Activated gamma-delta T cell (primary cell): Measurements from ENCODE around the gene METTL23.
"Not testable (repeated sequence)": the region's sequence is repeated elsewhere in the genome, so short reads cannot be mapped to it uniquely, and the experiment has no call there.

Experiments used
- DNase-seq: peaks from one replicate; lab custom pipeline; 2025; lab: John Stamatoyannopoulos, UW

METTL23 gene

GRCh38 chr17:76713765-76714164 is 12.9 kb upstream of the METTL23 start:
- no peak for DNase-seq

GRCh38 chr17:76714336-76714735 is 12.3 kb upstream of the METTL23 start:
- no peak for DNase-seq

GRCh38 chr17:76714822-76715495 is 11.7 kb upstream of the METTL23 start:
- no peak for DNase-seq

- DNase-seq, result no peak
Observed at GRCh38 chr17:76715496-76715830, 11.2 kb upstream of the METTL23 start.

- no peak for DNase-seq
Observed at GRCh38 chr17:76716146-76716838, 10.3 kb upstream of the METTL23 start.

GRCh38 chr17:76716839-76717215 is 9.8 kb upstream of the METTL23 start:
- no peak for DNase-seq

- no peak for DNase-seq
Observed at GRCh38 chr17:76718516-76718915, 8.1 kb upstream of the METTL23 start.

GRCh38 chr17:76720211-76720610 is 6.4 kb upstream of the METTL23 start:
- DNase-seq, result no peak

- no peak for DNase-seq
Observed at GRCh38 chr17:76720941-76721340, 5.7 kb upstream of the METTL23 start.

- no peak for DNase-seq
Observed at GRCh38 chr17:76721463-76721862, 5.2 kb upstream of the METTL23 start.

- no peak for DNase-seq
Observed at GRCh38 chr17:76722279-76722678, 4.4 kb upstream of the METTL23 start.

- DNase-seq, result not testable (repeated sequence)
Observed at GRCh38 chr17:76722977-76723376, 3.7 kb upstream of the METTL23 start.

GRCh38 chr17:76723812-76724211 is 2.8 kb upstream of the METTL23 start:
- no peak for DNase-seq

- DNase-seq, result peak; percentile 60
Observed at GRCh38 chr17:76725580-76726230, 934 bp upstream of the METTL23 start.

GRCh38 chr17:76726231-76726775 is 336 bp upstream of the METTL23 start, which contains the start of gene JMJD6:
Gene JMJD6, minus strand, starts transcription at chr17:76726606. Its CDS starts 131 bp downstream, at chr17:76726475.
- no peak for DNase-seq

- DNase-seq, result no peak
Observed at GRCh38 chr17:76727745-76728456, 1.3 kb downstream of the METTL23 start.

- not testable (repeated sequence) for DNase-seq
Observed at GRCh38 chr17:76731800-76732733, 5.4 kb downstream of the METTL23 start.

- no peak for DNase-seq
Observed at GRCh38 chr17:76732734-76733617, 6.3 kb downstream of the METTL23 start.

GRCh38 chr17:76733618-76733957 is 6.9 kb downstream of the METTL23 start:
- DNase-seq, result no peak
